Nephron (organoid): ENCODE data around the gene ANLN.
A peak's percentile ranks its signal among the peaks of the same experiment; 100 is the strongest.

ENCODE experiments used
- H3K27ac Mint-ChIP-seq, 3 experiments: 2 replicates each; pipeline ENCODE4 v1.8.0; 2020; ENCODE audit warnings: mixed read lengths in 3 of 3, mild to moderate bottlenecking in 2 of 3, moderate library complexity in 1 of 3
- H3K27me3 Mint-ChIP-seq: 2 replicates; pipeline ENCODE4 v1.8.0; 2021; ENCODE audit warnings: low read depth, mild to moderate bottlenecking, moderate library complexity, mixed read lengths
- H3K36me3 Mint-ChIP-seq: 2 replicates; pipeline ENCODE4 v1.8.0; 2020; ENCODE audit warnings: low read depth, mixed read lengths
- H3K4me1 Mint-ChIP-seq: 2 replicates; pipeline ENCODE4 v1.8.0; 2020; ENCODE audit warnings: mixed read lengths
- H3K4me3 Mint-ChIP-seq, 3 experiments: 2 replicates each; pipeline ENCODE4 v1.8.0; 2020; ENCODE audit warnings: mild to moderate bottlenecking in 3 of 3, mixed read lengths in 3 of 3, moderate library complexity in 2 of 3
- H3K9me3 Mint-ChIP-seq: 2 replicates; pipeline ENCODE4 v1.8.0; 2020; ENCODE audit warnings: mixed read lengths
- TF ChIP-seq, protein P1 (sequence below), 3 experiments: fragments of 200-600 bp; sonication (generic); IDR thresholded peaks; one replicate each; pipeline ENCODE4 v1.5.0; 2021; ENCODE audit warnings: antibody characterized with exemption in 3 of 3; ENCODE audit not compliant: unreplicated experiment in 3 of 3

Gene ANLN

DNA sequence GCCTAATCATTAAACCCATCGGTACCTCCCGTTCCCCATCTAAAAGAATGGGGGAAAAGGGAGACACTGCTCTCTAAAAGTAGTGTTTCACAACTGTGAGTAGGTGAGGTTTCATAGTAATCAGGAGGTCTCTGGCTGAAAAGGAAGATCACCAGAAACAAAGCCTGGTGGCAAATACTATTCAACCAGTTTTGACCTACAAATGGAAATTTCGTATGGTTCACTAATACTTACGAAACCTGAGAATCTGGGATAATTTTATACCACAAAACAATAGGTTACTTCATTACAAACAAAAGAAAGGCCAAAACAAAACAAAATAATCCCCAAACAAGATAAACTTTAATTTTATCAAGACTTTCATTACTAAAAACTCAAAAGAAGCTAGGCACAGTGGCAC lies 28.4 kb upstream of the ANLN start:
- TF ChIP-seq, protein P1, sequence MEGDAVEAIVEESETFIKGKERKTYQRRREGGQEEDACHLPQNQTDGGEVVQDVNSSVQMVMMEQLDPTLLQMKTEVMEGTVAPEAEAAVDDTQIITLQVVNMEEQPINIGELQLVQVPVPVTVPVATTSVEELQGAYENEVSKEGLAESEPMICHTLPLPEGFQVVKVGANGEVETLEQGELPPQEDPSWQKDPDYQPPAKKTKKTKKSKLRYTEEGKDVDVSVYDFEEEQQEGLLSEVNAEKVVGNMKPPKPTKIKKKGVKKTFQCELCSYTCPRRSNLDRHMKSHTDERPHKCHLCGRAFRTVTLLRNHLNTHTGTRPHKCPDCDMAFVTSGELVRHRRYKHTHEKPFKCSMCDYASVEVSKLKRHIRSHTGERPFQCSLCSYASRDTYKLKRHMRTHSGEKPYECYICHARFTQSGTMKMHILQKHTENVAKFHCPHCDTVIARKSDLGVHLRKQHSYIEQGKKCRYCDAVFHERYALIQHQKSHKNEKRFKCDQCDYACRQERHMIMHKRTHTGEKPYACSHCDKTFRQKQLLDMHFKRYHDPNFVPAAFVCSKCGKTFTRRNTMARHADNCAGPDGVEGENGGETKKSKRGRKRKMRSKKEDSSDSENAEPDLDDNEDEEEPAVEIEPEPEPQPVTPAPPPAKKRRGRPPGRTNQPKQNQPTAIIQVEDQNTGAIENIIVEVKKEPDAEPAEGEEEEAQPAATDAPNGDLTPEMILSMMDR (IDR thresholded peaks at IDR 0.05; ENCODE audit: unreplicated experiment in 3 of 3): no peak
- Mint-ChIP-seq H3K36me3 (peaks cover 5% of the 10 kb centered on the region), H3K9me3 (no peaks in the 10 kb centered on the region), H3K4me3 (no peak overlapping the region), H3K27ac (no peak overlapping the region), H3K4me1 (no peaks in the 10 kb centered on the region), H3K27me3 (peaks cover 15% of the 10 kb centered on the region)

GRCh38 chr7:36363515-36363914 lies 26.1 kb upstream of the ANLN start:
- Mint-ChIP-seq H3K4me1 (no peaks in the 10 kb centered on the region), H3K9me3 (no peaks in the 10 kb centered on the region), H3K36me3 (peaks cover 5% of the 10 kb centered on the region), H3K27ac (no peak overlapping the region), H3K4me3 (no peak overlapping the region), H3K27me3 (peaks cover 25% of the 10 kb centered on the region)
- TF ChIP-seq, protein P1 (IDR thresholded peaks at IDR 0.05; ENCODE audit: unreplicated experiment in 3 of 3): no peak

- peaks cover 25% of the 10 kb centered on the region for H3K27me3 Mint-ChIP-seq
- peaks cover 5% of the 10 kb centered on the region for H3K36me3 Mint-ChIP-seq
- TF ChIP-seq, protein P1 (IDR thresholded peaks at IDR 0.05; ENCODE audit: unreplicated experiment in 3 of 3): no peak
- H3K27ac Mint-ChIP-seq: peak overlapping the region in 2 of 3 experiments; percentile 60 to 62
- no peaks in the 10 kb centered on the region for H3K9me3 Mint-ChIP-seq
- peak overlapping the region; percentile 91 to 94 (median 92) for H3K4me3 Mint-ChIP-seq
- H3K4me1 Mint-ChIP-seq: no peaks in the 10 kb centered on the region
These were observed 23.5 kb upstream of the ANLN start for GRCh38 chr7:36366005-36366717.

DNA sequence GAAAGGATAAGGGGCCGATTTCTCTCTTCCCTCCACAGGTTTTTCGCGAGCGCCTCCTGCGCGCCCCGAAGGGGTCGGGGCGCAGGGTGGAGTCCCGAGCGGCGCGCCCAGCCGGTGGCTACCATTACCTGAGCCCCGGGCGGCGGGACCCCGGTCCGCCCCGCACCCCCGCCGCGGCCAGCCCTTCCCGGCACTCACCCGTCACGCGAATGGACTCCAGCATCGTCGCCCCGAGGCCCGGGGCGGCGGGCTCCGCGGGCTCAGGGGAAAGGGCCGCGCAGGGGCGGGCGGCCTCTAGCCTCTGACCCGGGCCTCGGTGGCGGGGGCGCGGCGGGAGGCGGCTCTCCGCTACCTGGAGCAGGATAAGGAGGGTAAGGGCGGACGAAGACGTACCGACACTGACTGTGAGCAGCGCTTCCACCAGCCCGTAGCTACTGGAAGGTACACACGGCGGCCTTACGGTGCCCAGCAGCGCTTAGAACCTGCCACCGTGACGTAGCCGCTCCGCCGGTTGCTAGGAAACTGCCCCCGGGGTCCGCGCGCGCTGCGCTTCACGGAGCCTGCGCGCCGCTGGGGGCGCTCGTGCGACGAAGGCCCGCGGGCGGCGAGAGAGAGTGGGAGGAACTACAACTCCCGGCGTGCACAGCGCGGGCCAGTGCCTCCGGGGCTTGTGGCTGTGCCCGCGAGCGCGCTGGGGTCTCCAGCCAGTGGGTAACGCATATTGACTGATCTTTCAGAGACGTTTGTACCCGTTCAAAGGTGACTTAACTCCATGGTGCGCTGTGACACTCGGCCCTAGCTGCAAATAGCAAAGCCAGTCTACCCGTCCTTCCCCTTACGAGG lies 22.7 kb upstream of the ANLN start:
- H3K9me3 Mint-ChIP-seq: no peaks in the 10 kb centered on the region
- H3K4me1 Mint-ChIP-seq: no peaks in the 10 kb centered on the region
- TF ChIP-seq, protein P1 (IDR thresholded peaks at IDR 0.05; ENCODE audit: unreplicated experiment in 3 of 3): peak; percentile 83 to 90 (median 87)
- H3K36me3 Mint-ChIP-seq: peaks cover 5% of the 10 kb centered on the region
- H3K27ac Mint-ChIP-seq: peak overlapping the region in 2 of 3 experiments; percentile 60 to 62
- peaks cover 25% of the 10 kb centered on the region for H3K27me3 Mint-ChIP-seq
- H3K4me3 Mint-ChIP-seq: peak overlapping the region; percentile 91 to 98 (median 92)

- no peaks in the 10 kb centered on the region for H3K4me1 Mint-ChIP-seq
- H3K9me3 Mint-ChIP-seq: no peaks in the 10 kb centered on the region
- TF ChIP-seq, protein P1 (IDR thresholded peaks at IDR 0.05; ENCODE audit: unreplicated experiment in 3 of 3): no peak
- peaks cover 2% of the 10 kb centered on the region for H3K36me3 Mint-ChIP-seq
- H3K4me3 Mint-ChIP-seq: peak overlapping the region; percentile 90 to 98 (median 92)
- peaks cover 25% of the 10 kb centered on the region for H3K27me3 Mint-ChIP-seq
- peak overlapping the region in 1 of 3 experiments; percentile 19 for H3K27ac Mint-ChIP-seq
These were observed 22.0 kb upstream of the ANLN start for GRCh38 chr7:36367561-36368077.
